GM23248 (cell line): ENCODE measurements around the gene PANK4. TPM values are rescaled to one million over a fixed set of nuclear protein-coding genes. Genes with fewer than 3 reads are reported as not detected.

Experiments
- DNase-seq: peaks from one replicate; pipeline ENCODE4 v3.0.0-alpha.2; 2015
- H2AFZ ChIP-seq: fragments of 200-600 bp; sonication (generic); 2 replicates; pipeline ENCODE4 v1.6.1; 2016; ENCODE audit warnings: antibody characterized with exemption
- H3F3A ChIP-seq: fragments of 200-600 bp; sonication (generic); 2 replicates; pipeline ENCODE4 v1.6.1; 2016; ENCODE audit warnings: mild to moderate bottlenecking, antibody characterized with exemption, mixed run types; ENCODE audit not compliant: insufficient read depth
- H3K27ac ChIP-seq: fragments of 200-600 bp; sonication (generic); 2 replicates; pipeline ENCODE4 v1.5.1; 2016; ENCODE audit warnings: mild to moderate bottlenecking
- H3K27me3 ChIP-seq: fragments of 200-600 bp; sonication (generic); replicated peaks from 2 replicates; pipeline ENCODE4 v1.6.1; 2016; ENCODE audit warnings: mild to moderate bottlenecking; ENCODE audit not compliant: insufficient read depth
- H3K36me3 ChIP-seq: fragments of 200-600 bp; sonication (generic); 2 replicates; pipeline ENCODE4 v1.6.1; 2016; ENCODE audit warnings: low read depth, mild to moderate bottlenecking
- H3K4me1 ChIP-seq: fragments of 200-600 bp; sonication (generic); 2 replicates; pipeline ENCODE4 v1.6.1; 2016; ENCODE audit warnings: mild to moderate bottlenecking; ENCODE audit not compliant: insufficient read depth
- H3K4me2 ChIP-seq: fragments of 200-600 bp; sonication (generic); one replicate; pipeline ENCODE4 v1.6.1; 2016; ENCODE audit warnings: mild to moderate bottlenecking; ENCODE audit not compliant: unreplicated experiment
- H3K4me3 ChIP-seq: fragments of 200-600 bp; sonication (generic); 2 replicates; pipeline ENCODE4 v1.5.1; 2016; ENCODE audit warnings: mild to moderate bottlenecking
- H3K79me2 ChIP-seq: fragments of 200-600 bp; sonication (generic); 2 replicates; pipeline ENCODE4 v1.6.1; 2016; ENCODE audit warnings: mild to moderate bottlenecking; ENCODE audit not compliant: insufficient read depth
- H3K9ac ChIP-seq: fragments of 200-600 bp; sonication (generic); 2 replicates; pipeline ENCODE4 v1.6.1; 2016; ENCODE audit warnings: mild to moderate bottlenecking
- H3K9me2 ChIP-seq: fragments of 200-600 bp; sonication (generic); 2 replicates; pipeline ENCODE4 v1.6.1; 2016; ENCODE audit warnings: mixed run types, mild to moderate bottlenecking, moderate library complexity; ENCODE audit not compliant: insufficient read depth
- H3K9me3 ChIP-seq: fragments of 200-600 bp; sonication (generic); one replicate; pipeline ENCODE4 v1.6.1; 2017; ENCODE audit warnings: low read depth
- H4K20me1 ChIP-seq: fragments of 200-600 bp; sonication (generic); 2 replicates; pipeline ENCODE4 v1.6.0; 2016; ENCODE audit not compliant: insufficient read depth
- EZH2 ChIP-seq: fragments of 200-600 bp; sonication (generic); IDR thresholded peaks from 2 replicates; pipeline ENCODE4 v1.6.1; 2018; ENCODE audit warnings: antibody characterized with exemption, mild to moderate bottlenecking; ENCODE audit not compliant: insufficient read depth, poor library complexity, severe bottlenecking
- EZH2phosphoT487 ChIP-seq: fragments of 200-600 bp; sonication (generic); IDR thresholded peaks from 2 replicates; pipeline ENCODE4 v1.6.1; 2018; ENCODE audit warnings: antibody characterized with exemption, moderate library complexity, mild to moderate bottlenecking, low read depth; ENCODE audit not compliant: insufficient read depth
- WGBS, 2 experiments: methylation state at CpG; one replicate each; pipeline ENCODE4 v1.1.6; 2015 to 2017; ENCODE audit warnings: low lambda C conversion rate in 2 of 2, low coverage in 1 of 2; ENCODE audit errors: missing lambda C conversion rate in 2 of 2; 5-methylcytosine and 5-hydroxymethylcytosine counted together
- in situ Hi-C: fragments of 300-500 bp; cut with MboI; formaldehyde crosslinking; loops from 2 replicates; pipeline ENCODE4 v1.15.0; 2020
- polyA plus RNA-seq: library from polyadenylated mRNA; unstranded; fragments of >200 nt; fragmentation: Nextera tagmentation; extraction: Ambion mirVana; gene quantifications from 2 replicates; pipeline ENCODE4 v1.2.1, GENCODE V29; 2016
- total RNA-seq: library from RNA; depleted of rRNA; stranded (reverse); fragments of >200 nt; shearing (Covaris generic); gene quantifications from 2 replicates; pipeline ENCODE4 v1.2.3, GENCODE V29; 2014

Gene PANK4
- total and polyA plus RNA-seq, 2 experiments from 2014 or later, result 15.5 to 29.7 TPM

- Histone ChIP-seq H3K4me3 (no peak overlapping the region), H3K36me3 (no peaks in the 10 kb centered on the region), H3K27me3 (no peaks in the 10 kb centered on the region), H4K20me1 (no peaks in the 10 kb centered on the region), H3K4me2 (no peak overlapping the region), H3K9me2 (no peaks in the 10 kb centered on the region), H3F3A (no peaks in the 10 kb centered on the region), H3K79me2 (no peaks in the 10 kb centered on the region), H3K4me1 (peaks cover 8% of the 10 kb centered on the region), H3K9ac (no peak overlapping the region), H2AFZ (no peak overlapping the region), H3K9me3 (no peaks in the 10 kb centered on the region), H3K27ac (no peak overlapping the region)
- TF ChIP-seq EZH2, result no peak
- no peak for TF ChIP-seq EZH2phosphoT487
- in situ Hi-C loops, result no loop called here
- peak; percentile 30 for DNase-seq
- WGBS, 2 experiments, result 67 to 71% methylated on average over 9 to 12 of the region's 12 CpGs
These were observed 13.0 kb upstream of the PANK4 start for GRCh38 chr1:2539312-2539907.

GRCh38 chr1:2538872-2539271 lies 12.5 kb upstream of the PANK4 start:
- TF ChIP-seq EZH2phosphoT487 (no peak), EZH2 (no peak)
- Histone ChIP-seq H3K36me3 (no peaks in the 10 kb centered on the region), H3K27ac (no peak overlapping the region), H3K4me2 (no peak overlapping the region), H3K9ac (no peak overlapping the region), H3K4me1 (peaks cover 13% of the 10 kb centered on the region), H3K9me2 (no peaks in the 10 kb centered on the region), H3K4me3 (no peak overlapping the region), H4K20me1 (no peaks in the 10 kb centered on the region), H3K79me2 (no peaks in the 10 kb centered on the region), H3K9me3 (no peaks in the 10 kb centered on the region), H2AFZ (no peak overlapping the region), H3K27me3 (no peaks in the 10 kb centered on the region), H3F3A (no peaks in the 10 kb centered on the region)
- 79 to 80% methylated on average over 8 of the region's 8 CpGs for WGBS, 2 experiments
- DNase-seq, result no peak
- in situ Hi-C loops, result no loop called here

- TF ChIP-seq EZH2, result no peak
- TF ChIP-seq EZH2phosphoT487, result no peak
- Histone ChIP-seq H3K27ac (no peak overlapping the region), H3K36me3 (no peaks in the 10 kb centered on the region), H3K4me2 (no peak overlapping the region), H3F3A (no peaks in the 10 kb centered on the region), H3K4me1 (peaks cover 17% of the 10 kb centered on the region), H4K20me1 (no peaks in the 10 kb centered on the region), H3K9ac (no peak overlapping the region), H3K9me2 (no peaks in the 10 kb centered on the region), H3K27me3 (no peaks in the 10 kb centered on the region), H3K9me3 (no peaks in the 10 kb centered on the region), H3K4me3 (no peak overlapping the region), H2AFZ (no peak overlapping the region), H3K79me2 (no peaks in the 10 kb centered on the region)
- in situ Hi-C loops, result no loop called here
- DNase-seq, result no peak
- WGBS, 2 experiments, result 55% methylated on average over 4 of the region's 4 CpGs
These were observed 12.0 kb upstream of the PANK4 start for GRCh38 chr1:2538376-2538775.

- Histone ChIP-seq H2AFZ (no peak overlapping the region), H3K4me2 (no peak overlapping the region), H3K9me3 (no peaks in the 10 kb centered on the region), H4K20me1 (no peaks in the 10 kb centered on the region), H3K9ac (no peak overlapping the region), H3F3A (no peaks in the 10 kb centered on the region), H3K4me1 (peaks cover 22% of the 10 kb centered on the region), H3K27ac (no peak overlapping the region), H3K9me2 (no peaks in the 10 kb centered on the region), H3K4me3 (no peak overlapping the region), H3K27me3 (no peaks in the 10 kb centered on the region), H3K36me3 (no peaks in the 10 kb centered on the region), H3K79me2 (no peaks in the 10 kb centered on the region)
- in situ Hi-C loops, result no loop called here
- TF ChIP-seq EZH2phosphoT487 (no peak), EZH2 (no peak)
- WGBS, 2 experiments, result 60 to 67% methylated on average over 9 of the region's 9 CpGs
- no peak for DNase-seq
These were observed 11.4 kb upstream of the PANK4 start for GRCh38 chr1:2537784-2538115.

GRCh38 chr1:2535981-2536380 lies 9.6 kb upstream of the PANK4 start:
- DNase-seq, result no peak
- Histone ChIP-seq H3K36me3 (no peaks in the 10 kb centered on the region), H3K9me2 (no peaks in the 10 kb centered on the region), H3K27ac (no peak overlapping the region), H3K27me3 (peaks cover 4% of the 10 kb centered on the region), H2AFZ (no peak overlapping the region), H3K4me3 (no peak overlapping the region), H3K4me1 (peaks cover 22% of the 10 kb centered on the region), H4K20me1 (no peaks in the 10 kb centered on the region), H3K9me3 (no peaks in the 10 kb centered on the region), H3F3A (no peaks in the 10 kb centered on the region), H3K4me2 (no peak overlapping the region), H3K79me2 (no peaks in the 10 kb centered on the region), H3K9ac (no peak overlapping the region)
- TF ChIP-seq EZH2phosphoT487 (no peak), EZH2 (no peak)
- in situ Hi-C loops, result no loop called here
- 62 to 69% methylated on average over 9 of the region's 9 CpGs for WGBS, 2 experiments
